H1 (cell line): ENCODE data around the gene OXSR1. TPM values are rescaled to one million over a fixed set of nuclear protein-coding genes. Genes with fewer than 3 reads are reported as not detected.

Source experiments
- KDM4A ChIP-seq: IDR thresholded peaks from one replicate; pipeline ENCODE4 v1.7.1; 2012; ENCODE audit warnings: low read depth, mild to moderate bottlenecking, moderate library complexity, low read length, inconsistent platforms; ENCODE audit not compliant: severe bottlenecking
- polyA plus RNA-seq, 7 experiments: library from polyadenylated mRNA; depleted of rRNA in 3 of 7; stranded (reverse) in 5 of 7; unstranded in 2 of 7; fragments of >200 nt in 5 of 7; fragments of 200-250 nt in 2 of 7; gene quantifications; 1 replicate in 5 of 7; 2 replicates in 1 of 7; 4 replicates in 1 of 7; pipeline versions ENCODE4 v1.2.1 to v1.2.3, GENCODE V29; 2011 to 2013; ENCODE audit warnings: missing spikeins in 2 of 7, mixed read lengths in 2 of 7
- total RNA-seq: library from RNA; stranded (reverse); fragmentation: NEBNext Ultra II Directional; extraction: Animal tissue kit (Norgen Biotek cat#: 25700); gene quantifications from 2 replicates; pipeline ENCODE4 v1.2.1, GENCODE V29; 2021

OXSR1 gene
- total and polyA plus RNA-seq, 2 of the 8 experiments (the other 6 are each of a cell fraction or from before 2014, with no cell fraction given), result 25.1 to 47.0 TPM

- TF ChIP-seq KDM4A, result no peak
- TF ChIP-seq, all 59 proteins: peak for 0
Measured at GRCh38 chr3:38221005-38221404, 55.7 kb downstream of the OXSR1 start (continued).
